T-helper 1 cell treated with Interleukin-12 subunit alpha and Interleukin-12 subunit beta and Interleukin-4 antibody, amounts not matched to agents 30 ng/mL and 1 ng/mL, for 36 hours (primary cell): Measurements from ENCODE around the gene UCP3. TPM values are rescaled to one million over a fixed set of nuclear protein-coding genes. Genes with fewer than 3 reads are reported as not detected.

Source experiments
- intact Hi-C: fragments of 100-400 bp; cut with micrococcal nuclease; formaldehyde crosslinking; loops from one replicate; pipeline ENCODE4 v1.15.1; 2024
- total RNA-seq: library from RNA; stranded (reverse); gene quantifications from 2 replicates; pipeline ENCODE4 v1.2.3, GENCODE V29; 2022

UCP3 gene
- total RNA-seq, 1 donor from 2014 or later: 3.4 TPM

DNA sequence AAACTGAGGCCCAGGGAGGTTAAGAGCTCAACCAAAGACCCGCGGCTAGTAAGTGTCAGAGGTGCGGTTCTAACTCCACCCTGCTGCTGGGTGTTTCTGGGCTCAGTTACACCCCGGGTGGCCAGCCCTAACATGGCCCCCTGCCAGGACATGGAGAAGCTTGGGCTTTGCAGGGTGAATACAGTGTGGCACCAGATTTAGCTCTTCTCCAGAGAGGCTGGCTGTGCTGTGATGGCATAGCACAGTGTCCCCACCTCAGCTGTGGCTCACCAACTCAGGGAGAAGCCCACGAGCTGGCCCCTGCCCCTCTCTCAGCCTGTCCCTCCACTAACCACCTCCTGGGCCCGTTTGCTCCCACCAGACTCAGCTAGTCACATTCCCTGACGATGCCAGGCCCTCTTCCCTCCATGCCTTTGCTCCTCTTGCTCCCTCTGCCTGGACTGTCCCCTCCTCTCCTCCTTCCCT is 7.0 kb downstream of the UCP3 start:
- intact Hi-C loops: no loop called here

DNA sequence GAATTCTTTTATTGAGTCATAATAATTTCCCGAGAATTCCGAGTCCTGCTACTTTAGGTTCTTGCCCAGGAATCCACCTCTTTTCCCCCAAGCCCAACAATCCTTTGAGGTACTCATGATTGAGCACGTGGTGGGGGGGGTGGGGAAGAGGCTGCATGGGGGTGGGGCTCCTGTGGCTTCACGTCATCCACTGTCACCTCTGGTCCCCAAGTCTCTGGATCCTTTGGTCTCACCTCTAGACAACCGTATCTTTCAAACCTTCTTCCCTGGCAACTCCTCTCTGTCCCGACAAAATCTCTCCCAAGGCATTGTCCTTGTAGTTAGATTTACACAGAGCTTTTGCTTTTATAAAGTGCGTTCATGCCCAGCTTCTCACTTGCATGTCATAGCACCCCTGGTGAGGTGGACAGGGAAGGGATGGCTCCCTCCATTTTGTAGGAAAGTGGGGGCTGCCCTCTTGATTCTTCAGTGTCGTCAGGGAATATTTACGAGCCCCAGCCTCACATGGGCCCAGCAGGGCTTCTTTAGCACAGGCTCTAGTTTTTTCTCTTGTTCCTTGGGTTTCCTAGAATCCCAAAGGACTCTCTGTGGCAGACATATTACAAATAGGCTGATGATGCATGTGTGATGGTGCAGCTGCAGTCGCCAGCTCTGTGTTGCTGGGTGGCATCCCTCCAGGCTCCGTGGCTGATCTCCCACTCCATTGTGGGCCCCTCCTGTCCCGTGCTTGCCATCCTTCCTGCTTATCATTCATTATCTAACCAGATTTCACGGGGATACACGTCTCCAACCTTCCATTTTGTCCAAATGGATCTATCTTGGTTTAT is 8.4 kb downstream of the UCP3 start:
- intact Hi-C loops: no loop called here

DNA sequence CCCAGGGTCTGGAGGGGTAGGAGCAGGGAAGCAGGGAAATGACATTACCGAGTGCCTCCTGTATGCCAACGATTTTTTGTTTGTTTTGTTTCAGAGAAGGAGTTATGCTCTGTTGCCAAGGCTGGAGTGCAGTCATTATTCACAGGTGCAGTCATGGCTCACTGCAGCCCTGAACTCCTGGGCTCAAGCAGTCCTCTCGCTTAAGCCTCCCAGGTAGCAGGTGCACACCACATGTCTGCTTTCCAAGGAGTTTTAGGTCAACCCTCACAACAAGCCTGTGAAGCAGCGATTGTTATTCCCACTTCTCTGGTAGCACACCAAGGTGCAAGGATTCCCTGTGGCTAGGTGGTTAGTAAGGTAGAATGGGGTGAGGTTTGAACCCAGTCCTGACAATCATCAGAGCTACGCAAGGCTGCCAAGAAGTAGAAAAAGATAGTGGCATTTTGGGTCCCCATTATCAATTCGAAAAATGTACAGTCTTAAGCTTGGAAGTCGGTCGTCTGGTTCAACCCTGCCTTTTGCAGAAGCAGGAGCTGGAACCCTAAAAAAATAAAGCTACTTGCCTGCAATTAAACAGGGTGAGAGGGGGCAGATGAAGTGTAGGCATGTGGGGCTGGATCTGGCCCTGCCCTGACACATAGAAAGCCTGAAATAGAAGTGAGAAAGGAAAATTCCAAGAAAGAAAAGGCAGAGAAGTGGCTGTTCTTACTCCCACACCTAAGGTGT is 9.1 kb downstream of the UCP3 start:
- intact Hi-C loops: loop anchor here (5.0 kb wide), 1 partner anchor 402 kb away; the partner anchor contains the start of gene FAM168A

DNA sequence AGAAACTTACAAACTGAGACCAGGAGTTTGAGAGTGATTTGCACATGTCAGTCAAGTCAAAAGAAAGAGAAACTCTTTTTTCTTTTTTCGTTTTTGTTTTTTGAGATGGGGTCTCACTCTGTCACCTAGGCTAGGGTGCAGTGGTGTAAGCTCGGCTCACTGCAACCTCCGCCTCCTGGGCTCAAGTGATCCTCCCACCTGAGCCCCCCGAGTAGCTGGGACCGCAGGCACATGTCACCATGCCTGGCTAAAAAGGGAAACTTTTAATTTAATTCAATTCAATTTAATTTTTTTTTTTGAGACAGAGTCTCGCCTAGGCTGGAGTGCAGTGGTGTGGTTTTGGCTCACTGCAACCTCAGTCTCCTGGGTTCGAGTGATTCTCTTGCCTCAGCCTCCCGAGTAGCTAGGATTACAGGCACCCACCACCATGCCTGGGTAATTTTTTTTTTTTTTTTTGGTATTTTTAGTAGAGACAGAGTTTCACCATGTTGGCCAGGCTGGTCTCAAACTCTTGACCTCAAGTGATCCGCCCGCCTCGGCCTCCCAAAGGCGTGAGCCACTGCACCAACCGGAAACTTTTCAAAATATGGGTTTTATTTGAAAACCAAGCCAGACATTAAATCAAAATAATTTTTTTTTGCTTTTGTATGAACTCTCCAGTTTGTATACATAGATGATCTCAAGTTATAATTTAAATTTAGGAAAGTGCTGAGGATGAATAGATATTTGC is 9.9 kb downstream of the UCP3 start:
- intact Hi-C loops: loop anchor here (5.0 kb wide), 1 partner anchor 402 kb away; the partner anchor contains the start of gene FAM168A

DNA sequence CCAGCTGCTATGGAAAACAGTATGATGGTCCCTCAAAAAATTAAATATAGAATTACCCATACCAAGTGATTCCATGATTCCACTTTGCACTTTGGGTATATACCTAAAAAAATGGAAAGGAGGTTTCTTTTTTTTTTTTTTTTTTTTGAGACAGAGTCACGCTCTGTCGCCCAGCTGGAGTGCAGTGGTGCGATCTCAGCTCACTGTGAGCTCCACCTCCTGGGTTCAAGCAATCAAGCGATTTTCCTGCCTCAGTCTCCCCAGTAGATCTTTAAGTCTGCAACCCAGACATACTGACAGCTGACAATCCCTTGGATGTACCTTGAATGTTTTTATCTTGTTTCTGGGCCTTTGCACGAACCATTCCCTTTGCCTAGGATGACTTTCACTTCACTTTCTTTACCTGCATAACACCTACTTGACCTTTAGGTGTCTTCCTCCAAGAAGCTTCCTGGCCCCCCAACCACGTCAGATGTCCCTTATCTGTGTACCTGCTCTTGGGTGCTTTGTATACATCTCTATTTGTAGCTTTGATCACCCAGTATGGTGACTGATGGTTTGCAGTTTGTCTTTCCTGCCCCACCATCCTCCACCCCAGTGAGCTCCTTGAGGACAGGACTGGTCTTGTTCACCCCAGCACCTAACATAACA is 11.6 kb downstream of the UCP3 start:
- intact Hi-C loops: loop anchor here (5.0 kb wide), 1 partner anchor 400 kb away; the partner anchor contains the start of gene FAM168A

DNA sequence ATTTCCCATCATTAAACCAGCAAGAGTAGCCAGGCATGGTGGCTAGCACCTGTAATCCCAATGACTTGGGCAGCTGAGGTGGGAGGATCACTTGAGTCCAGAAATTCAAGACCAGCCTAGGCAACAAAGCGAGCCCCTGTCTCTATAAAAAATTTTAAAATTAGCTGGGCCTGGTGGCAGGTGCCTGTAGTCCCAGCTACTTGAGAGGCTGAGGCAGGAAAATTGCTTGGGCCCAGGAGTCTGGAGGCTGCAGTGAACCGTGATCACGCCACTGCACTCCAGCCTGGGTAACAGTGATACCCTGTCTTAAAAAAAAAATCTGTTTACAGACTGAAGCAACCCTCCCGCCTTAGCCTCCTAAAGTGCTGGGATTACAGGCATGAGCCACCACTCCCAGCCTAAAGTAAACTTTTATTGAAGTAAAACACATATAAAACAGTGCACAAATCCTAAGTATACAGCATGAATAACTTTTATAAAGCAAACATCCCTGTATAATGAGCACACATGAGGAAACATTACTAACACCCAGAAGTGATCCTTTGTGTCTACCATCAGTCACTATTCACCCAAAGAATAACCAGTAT is 12.6 kb downstream of the UCP3 start:
- intact Hi-C loops: loop anchor here (5.0 kb wide), 1 partner anchor 399 kb away; the partner anchor contains the start of gene FAM168A

DNA sequence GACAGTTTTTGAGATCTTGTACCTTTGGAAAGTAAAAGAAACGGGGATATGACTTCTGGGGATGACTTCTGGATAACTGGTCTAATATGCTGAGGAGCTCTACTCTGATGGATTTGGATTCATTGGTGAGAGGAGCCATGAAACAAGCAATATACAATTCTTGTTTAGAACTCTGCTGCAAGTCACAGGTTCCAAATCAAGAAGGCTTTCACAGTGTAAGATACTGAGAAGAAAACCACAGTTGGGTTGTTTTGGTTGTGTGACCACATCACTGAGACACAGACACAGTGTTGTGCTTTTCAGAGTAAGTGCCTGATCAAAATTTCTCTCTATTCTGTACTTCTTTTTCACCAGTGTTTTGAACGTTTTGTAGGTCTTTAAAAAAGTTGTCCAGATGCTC is 13.2 kb downstream of the UCP3 start:
- intact Hi-C loops: loop anchor here (1.0 to 5.0 kb wide), 7 partner anchors 10 to 398 kb away; partner anchors contain the start of genes C2CD3, FAM168A and PPME1

DNA sequence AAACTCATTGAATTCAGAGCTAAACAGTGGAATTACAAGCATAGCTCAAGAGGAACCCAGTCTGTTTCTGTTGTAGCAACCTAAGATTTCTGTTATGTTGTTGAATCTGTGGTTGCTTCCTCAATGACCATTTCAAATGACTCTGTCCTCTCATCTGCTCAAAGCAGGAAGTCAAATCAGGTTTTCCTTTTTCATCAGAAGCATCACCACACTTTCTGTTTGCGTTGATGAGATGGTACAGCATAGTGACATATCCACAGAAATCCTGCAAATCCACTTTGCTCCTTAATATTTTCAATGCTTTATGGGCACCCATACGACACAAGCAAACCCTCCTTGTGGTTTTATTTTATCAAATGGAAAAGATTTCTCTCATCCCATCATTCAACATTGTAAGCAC is 13.6 kb downstream of the UCP3 start:
- intact Hi-C loops: loop anchor here (1.0 to 5.0 kb wide), 7 partner anchors 10 to 398 kb away; partner anchors contain the start of genes C2CD3, FAM168A and PPME1

DNA sequence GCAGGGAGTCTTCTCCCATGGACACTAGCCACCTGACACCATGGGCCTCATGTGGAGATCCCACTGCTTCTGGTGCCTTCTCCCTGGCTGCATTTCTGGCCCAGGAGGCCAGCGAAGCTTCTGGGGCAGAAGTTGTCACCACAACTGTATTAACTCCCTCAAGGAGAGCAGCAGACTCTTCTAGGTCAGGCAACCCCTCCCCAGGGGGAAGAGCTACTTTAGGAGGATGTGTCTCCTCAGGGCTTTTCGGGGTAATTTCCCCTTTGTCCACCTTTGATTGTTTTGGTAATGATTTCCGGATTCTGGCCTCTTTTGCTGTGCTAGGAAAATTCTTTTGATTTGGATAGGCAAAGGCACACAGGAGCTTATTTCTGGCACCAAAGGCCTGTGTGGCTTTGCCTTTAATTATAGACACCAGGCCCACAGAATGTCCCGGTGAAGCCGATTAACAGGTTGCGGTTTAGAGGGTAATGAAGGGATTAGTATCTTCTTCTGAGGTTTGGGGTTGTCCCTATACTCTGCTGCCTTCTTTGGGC is 17.3 kb downstream of the UCP3 start:
- intact Hi-C loops: no loop called here

DNA sequence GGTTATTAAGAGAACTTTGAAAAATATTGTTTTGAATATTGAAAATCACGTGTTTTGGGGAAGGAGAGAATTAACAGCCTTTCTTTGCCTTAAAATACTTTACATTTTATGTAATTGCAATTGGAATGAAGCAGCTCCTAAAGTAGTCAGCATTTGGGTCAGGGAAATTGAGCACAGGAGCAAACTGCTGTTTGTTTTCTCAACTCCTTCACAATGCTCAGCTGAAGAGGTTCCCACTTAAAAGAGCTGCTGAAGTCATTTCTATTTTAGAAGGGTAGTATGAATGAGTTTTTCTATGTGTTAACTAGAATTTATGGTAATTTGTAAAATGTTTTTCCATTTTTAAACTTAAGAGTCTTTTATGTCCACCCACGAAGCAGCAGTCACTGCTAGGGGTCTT is 18.2 kb downstream of the UCP3 start:
- intact Hi-C loops: no loop called here

DNA sequence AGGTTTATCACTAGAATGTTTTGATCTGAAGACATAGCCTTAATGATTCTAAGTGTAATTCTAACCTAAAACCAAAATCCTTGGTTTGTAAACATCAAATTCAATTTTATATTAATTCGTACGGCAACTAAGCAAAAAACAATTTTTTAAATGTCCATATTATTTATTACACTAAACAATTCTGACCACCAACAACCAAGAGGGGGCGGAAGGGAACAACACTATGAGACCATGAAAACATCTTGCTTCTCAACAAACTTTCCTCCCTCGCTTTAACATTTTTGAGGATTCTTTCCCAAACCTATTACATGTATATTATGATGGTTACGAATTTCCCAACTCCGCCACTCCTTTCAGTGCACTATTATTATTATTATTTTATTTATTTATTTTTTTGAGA is 19.7 kb downstream of the UCP3 start:
- intact Hi-C loops: loop anchor here (10.0 kb wide), 1 partner anchor 606 kb away; the partner anchor contains the start of gene POLD3

DNA sequence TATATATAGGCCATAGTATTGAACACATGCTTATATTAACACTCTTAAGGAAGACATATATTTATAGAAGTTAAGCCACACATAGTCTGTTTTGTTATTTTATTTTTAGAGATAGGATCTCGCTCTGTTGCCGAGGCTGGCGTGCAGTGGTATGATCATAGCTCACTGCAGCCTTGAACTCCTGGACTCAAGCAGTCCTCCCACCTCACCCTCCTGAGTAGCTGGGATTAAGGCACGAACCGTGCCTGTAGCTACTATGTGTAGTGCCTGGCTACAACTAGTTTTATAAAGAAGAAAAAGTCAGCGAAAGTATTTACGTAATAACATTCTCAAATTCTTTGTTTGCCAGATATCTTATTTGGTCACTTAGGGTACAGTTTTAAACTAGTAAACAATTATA is 20.7 kb downstream of the UCP3 start:
- intact Hi-C loops: loop anchor here (10.0 kb wide), 1 partner anchor 607 kb away; the partner anchor contains the start of gene POLD3

DNA sequence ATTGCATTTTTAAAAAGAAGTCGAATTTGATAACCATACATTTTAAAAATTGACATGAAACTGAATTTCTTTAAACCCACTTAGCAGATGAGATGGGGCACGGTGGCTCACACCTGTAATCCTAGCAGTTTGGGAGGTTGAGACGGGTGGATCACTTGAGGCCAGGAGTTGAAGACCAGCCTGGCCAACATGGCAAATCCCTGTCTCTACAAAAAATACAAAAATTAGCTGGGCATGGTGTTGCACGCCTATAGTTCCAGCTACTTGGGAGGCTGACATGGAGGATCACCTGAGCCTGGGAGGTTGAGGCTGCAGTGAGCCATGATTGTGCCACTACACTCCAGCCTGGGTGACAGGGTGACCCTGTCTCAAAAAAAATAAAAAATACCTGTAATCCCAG is 23.2 kb downstream of the UCP3 start:
- intact Hi-C loops: loop anchor here (10.0 kb wide), 1 partner anchor 609 kb away; the partner anchor contains the start of gene POLD3

DNA sequence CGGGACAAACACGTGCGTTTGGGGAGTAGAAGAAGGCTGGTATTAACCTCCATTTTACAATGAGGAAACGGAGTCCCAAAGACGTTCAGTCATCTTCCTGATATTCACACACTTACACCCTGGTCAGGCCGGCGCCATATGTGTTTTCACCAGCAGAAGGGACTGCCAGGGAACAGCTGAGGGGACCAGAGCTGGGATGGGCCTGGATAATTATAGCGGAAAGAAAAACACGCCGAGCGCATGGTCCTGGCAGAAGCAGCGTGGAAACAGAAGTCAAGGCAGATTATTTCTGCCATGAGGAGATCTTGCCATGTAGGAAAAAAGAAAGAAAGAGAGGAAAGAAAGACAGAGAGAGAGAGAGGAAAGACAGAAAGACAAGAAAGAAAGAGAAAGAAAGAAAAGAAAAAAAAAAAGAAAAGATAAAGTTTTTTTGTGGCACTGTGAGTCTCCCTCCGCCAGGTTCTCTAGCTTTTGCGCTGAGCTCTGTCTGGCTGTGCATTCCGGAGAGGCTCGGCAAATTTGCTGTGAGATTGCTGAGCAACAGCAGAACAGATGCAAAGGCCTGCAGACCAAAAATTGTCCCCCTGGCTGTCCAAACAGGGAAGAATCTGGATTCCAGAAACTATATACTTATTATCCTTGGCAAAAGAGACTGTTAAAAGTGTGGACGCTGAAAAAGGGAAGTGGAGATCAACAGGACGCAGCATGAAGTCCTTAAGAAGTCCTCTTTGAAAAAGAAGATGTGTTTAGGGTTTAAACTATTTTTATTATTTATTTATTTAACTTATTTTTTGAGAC is 24.9 kb downstream of the UCP3 start:
- intact Hi-C loops: loop anchor here (1.0 to 10.0 kb wide), 10 partner anchors 10 to 1882 kb away; partner anchors contain the start of genes COA4, FAM168A, LAMTOR1 and LIPT2

DNA sequence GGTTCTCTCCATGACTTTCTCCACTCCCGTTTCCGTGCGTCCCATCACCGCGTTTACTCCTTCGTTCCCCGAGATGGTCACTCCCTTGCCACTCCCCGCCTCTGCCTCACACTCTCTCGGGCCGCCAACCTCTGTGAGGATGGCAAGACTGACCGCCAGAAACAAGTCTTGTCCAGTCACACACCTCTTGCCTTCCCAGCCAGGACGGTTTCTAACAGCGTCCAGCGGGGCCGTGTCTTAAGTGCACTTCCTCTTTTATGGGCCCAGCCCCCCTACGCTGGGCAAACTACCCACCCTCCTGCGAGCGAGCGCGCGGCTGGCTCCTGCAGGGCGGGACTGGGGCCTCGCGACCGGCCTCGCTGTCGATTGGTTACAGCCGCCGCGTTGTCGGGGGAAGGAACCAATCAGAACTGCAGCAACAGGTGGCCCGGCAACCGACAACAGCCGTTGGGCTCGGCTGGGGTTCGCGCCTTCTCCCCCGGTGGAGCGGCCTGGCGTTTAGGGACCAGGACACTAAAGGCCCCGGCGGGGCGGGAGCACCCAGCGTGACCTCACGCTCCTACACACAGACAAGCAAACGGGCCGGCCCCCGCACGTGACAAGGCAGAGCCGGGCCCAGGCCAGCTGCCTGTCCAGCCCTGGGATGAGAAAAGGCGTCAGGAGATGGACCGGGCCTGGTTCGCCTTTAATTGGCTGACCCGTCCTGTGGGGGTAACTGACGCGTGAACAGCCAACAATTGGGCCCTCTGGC is 25.7 kb downstream of the UCP3 start:
- intact Hi-C loops: loop anchor here (1.0 to 10.0 kb wide), 11 partner anchors 9 to 1881 kb away; partner anchors contain the start of genes COA4, FAM168A, LAMTOR1 and LIPT2

DNA sequence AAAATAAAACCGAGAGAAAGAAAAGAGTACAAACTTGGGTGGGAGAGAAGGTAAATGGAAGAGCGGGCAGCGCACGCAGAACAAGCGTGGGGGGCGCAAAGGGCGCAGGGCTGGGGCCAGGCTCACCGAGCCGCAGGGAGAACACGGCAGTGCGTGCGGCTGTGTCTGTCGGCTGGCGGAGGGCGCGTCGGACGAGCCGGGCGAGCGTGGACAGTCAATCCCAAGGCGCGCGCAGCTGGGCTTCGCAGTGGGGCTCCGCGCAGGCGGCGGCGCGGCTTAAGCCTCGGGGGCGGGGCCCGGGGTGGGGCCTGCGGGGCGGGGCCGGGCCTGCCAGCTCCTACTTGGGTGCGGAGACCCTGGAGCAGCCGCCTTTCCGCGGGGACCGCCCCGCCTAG is 26.3 kb downstream of the UCP3 start, which contains the start of gene UCP2:
UCP2 (minus strand) TSS at position 249 of the 395 bp plus-strand sequence. CDS start 4,465 bp downstream, outside the sequence.
- intact Hi-C loops: loop anchor here (1.0 to 10.0 kb wide), 9 partner anchors 106 to 1880 kb away; partner anchors contain the start of genes COA4, FAM168A, LAMTOR1 and LIPT2

DNA sequence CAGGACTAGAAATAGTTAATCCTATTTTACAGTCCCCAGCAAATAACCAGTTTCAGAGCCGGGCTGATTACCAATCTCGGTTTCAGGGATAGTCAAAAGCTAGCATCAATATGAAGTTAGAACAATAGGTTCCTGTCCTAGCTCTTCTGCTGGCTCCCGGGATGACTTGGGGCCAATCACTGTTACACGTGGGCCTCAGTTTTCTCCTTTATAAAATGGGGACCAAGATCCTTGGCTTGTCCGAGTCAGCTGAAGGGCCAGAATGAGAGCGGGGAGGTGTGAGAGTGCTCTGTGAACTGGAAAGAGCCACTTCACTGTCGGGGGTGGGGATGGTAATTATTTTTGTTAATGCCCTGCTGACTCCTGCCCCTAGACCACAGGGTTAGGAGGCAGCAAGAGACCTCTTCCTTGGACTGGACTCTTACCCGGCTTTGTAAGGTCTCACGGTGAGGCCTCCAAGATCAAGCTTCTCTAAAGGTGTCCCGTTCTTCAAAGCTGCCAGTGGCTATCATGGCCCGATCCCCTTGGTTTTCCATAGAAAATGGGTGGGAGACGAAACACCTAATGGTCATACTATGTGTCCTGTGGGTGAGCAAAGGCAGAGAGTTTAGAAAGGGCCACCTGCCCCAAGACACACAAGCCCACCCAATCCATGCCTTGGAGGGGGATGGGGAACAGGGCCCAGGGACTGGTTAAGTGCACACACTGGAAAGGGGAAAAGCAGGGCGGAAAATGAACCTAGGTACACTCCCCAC is 27.7 kb downstream of the UCP3 start:
- intact Hi-C loops: loop anchor here (5.0 to 10.0 kb wide), 2 partner anchors 614 to 1879 kb away; partner anchors contain the start of genes LAMTOR1 and POLD3
